GM21515 (cell line): ENCODE results near the gene STK40.

ENCODE experiments used
- ATAC-seq: cut with Tn5 transposase; IDR thresholded peaks from one replicate; pipeline ENCODE4 v1.9.1; 2021; ENCODE audit not compliant: unreplicated experiment

The STK40 gene

GRCh38 chr1:36346741-36347370 is 38.9 kb downstream of the STK40 start:
- ATAC-seq = no peak

GRCh38 chr1:36345353-36345752 is 40.4 kb downstream of the STK40 start:
- no peak for ATAC-seq

- no peak for ATAC-seq
These were observed 41.4 kb downstream of the STK40 start for GRCh38 chr1:36344395-36344680.

- ATAC-seq = no peak
These were observed 41.9 kb downstream of the STK40 start for GRCh38 chr1:36343651-36344394.

GRCh38 chr1:36342426-36343185 is 43.1 kb downstream of the STK40 start:
- no peak for ATAC-seq

GRCh38 chr1:36341626-36342320 is 44.0 kb downstream of the STK40 start:
- no peak for ATAC-seq

GRCh38 chr1:36339615-36340014 is 46.1 kb downstream of the STK40 start:
- ATAC-seq = no peak

- ATAC-seq = no peak
These were observed 46.5 kb downstream of the STK40 start for GRCh38 chr1:36339215-36339614.

- ATAC-seq = no peak
These were observed 47.9 kb downstream of the STK40 start for GRCh38 chr1:36337830-36338229.

- ATAC-seq = no peak
These were observed 54.8 kb downstream of the STK40 start for GRCh38 chr1:36330940-36331339.

- ATAC-seq = no peak
These were observed 55.9 kb downstream of the STK40 start for GRCh38 chr1:36329817-36330216.

GRCh38 chr1:36328713-36329112 is 57.0 kb downstream of the STK40 start:
- ATAC-seq = no peak

GRCh38 chr1:36328088-36328480 is 57.6 kb downstream of the STK40 start:
- no peak for ATAC-seq

GRCh38 chr1:36327421-36328087 is 58.2 kb downstream of the STK40 start:
- no peak for ATAC-seq

GRCh38 chr1:36326499-36326898 is 59.2 kb downstream of the STK40 start:
- no peak for ATAC-seq

- ATAC-seq = no peak
These were observed 61.4 kb downstream of the STK40 start for GRCh38 chr1:36324353-36324703.

- no peak for ATAC-seq
These were observed 61.9 kb downstream of the STK40 start, which contains the start of gene EVA1B for GRCh38 chr1:36323636-36324352. TSS of gene EVA1B (minus strand) at chr1:36323645. CDS start at chr1:36323037, 608 bp downstream.

- no peak for ATAC-seq
These were observed 62.7 kb downstream of the STK40 start for GRCh38 chr1:36322786-36323635.

- no peak for ATAC-seq
These were observed 63.5 kb downstream of the STK40 start for GRCh38 chr1:36322041-36322785.
